Stimulated activated CD8-positive, alpha-beta memory T cell treated with anti-CD3 and anti-CD28 coated beads, Interleukin-2, amount 100 ng/mL, for 48 hours (primary cell): Measurements from ENCODE around the gene CKMT2.

Experiments
- DNase-seq, 2 donors: peaks; one replicate each; pipeline ENCODE4 v3.0.0-alpha.2; 2020; ENCODE audit warnings: low read depth in 2 of 2

Gene CKMT2

GRCh38 chr5:81305785-81306184 lies 72.7 kb downstream of the CKMT2 start:
- DNase-seq: no peak

DNA sequence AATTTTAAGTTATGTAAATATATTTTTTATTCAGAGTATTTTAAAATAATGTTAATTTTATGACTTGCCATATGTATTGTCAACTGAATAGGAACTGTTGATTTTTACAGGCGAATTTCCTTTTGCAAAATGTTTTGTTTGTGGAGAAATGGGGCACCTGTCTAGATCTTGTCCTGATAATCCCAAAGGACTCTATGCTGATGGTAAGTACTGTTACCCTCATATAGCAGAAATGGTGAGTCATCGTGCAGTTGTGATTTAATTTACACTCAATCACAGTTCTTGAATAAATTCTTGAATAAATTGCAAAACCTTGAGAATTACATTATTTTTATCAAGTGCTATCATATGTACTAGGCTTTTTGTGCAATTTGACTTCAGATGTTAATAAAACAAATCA lies 75.7 kb downstream of the CKMT2 start:
- DNase-seq: no peak

- no peak for DNase-seq
Observed at GRCh38 chr5:81310402-81311063, 77.4 kb downstream of the CKMT2 start.

DNA sequence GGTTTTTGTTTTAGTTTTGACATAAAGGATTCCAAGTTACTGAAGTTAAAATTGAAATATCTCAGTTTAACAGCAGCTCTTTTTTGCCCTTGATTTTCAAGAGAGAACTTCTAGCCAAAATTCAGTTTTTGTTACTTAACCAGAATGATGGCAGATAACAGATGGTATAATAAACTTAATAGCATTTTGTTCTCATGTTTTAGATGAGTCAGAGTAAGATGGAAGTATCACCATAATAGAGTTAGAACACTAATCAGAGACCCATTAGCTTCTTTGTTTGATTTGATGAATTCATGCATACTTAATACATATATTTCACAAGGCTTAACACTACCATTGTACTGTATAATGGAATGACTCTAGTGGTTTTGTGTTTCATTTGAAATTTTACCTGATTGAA lies 80.2 kb downstream of the CKMT2 start:
- no peak for DNase-seq

DNA sequence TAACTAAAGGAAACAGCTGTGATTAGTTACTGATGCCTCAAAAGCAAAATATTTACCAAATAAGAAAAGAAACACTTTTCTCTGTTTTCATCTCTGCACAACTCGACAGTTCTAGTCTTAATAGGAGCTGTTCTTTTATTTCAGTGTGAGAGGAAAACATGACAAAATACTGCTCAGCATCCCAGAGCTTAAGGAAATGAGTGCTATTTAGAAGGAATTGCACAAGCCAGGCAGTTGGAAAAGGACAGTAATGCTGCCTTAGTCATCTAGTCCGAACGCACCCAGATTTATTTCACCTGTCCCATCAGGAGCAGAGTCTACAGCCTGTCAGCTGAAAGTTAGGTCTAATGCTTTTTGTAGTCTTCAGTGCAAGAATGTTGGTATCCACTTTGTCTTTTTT lies 80.6 kb downstream of the CKMT2 start:
- no peak for DNase-seq

GRCh38 chr5:81314581-81314980 lies 81.5 kb downstream of the CKMT2 start:
- no peak for DNase-seq

GRCh38 chr5:81315336-81315735 lies 82.2 kb downstream of the CKMT2 start:
- no peak for DNase-seq

GRCh38 chr5:81315830-81316229 lies 82.7 kb downstream of the CKMT2 start:
- DNase-seq: no peak
